Suppressor macrophage (primary cell): ENCODE data around the gene METRN.

Experiments
- DNase-seq, 4 experiments: peaks; one replicate each; pipeline ENCODE4 v3.0.0-alpha.2; 2020 to 2022

METRN gene

DNA sequence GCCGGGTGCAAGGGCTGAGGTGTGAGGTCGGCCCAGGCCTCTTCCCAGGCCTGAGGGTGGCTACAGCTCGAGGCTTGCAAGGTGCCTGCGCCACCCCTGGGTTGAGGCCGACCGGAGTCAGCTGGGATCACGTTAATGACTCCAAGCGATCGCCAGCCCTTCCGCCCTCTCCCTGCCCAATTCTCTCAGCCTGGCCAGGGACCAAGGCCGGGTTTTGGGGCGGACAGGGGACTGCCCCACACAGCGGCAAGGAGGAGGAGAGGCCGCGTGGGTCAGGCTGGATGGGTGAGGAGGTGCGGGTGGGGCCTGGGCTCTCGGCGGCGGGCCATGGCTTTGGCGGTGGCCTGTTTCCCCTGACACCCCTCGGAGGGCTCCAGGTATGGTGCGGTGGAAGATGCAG lies 21.6 kb upstream of the METRN start:
- DNase-seq: no peak

DNA sequence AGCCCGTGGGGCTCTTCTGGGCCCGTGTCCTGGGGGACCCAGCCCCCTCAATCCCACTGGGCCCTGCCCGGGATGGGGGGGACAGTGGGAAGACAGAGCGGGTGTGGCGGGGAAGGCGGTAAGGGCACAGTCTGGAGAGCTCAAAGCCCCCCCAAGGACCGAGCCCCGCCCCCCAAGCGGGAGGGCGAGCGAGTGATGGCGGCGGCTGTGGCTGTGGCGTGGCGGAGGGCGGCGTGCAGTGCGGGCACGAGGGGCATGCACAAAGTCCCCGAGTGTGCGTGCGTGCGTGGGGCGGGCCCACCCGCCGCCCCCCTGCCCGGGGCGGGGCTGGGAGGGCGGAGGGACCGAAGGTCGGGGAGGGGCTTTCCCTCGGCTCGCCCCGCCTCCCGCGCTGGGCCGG lies 21.2 kb upstream of the METRN start:
- DNase-seq: no peak

DNA sequence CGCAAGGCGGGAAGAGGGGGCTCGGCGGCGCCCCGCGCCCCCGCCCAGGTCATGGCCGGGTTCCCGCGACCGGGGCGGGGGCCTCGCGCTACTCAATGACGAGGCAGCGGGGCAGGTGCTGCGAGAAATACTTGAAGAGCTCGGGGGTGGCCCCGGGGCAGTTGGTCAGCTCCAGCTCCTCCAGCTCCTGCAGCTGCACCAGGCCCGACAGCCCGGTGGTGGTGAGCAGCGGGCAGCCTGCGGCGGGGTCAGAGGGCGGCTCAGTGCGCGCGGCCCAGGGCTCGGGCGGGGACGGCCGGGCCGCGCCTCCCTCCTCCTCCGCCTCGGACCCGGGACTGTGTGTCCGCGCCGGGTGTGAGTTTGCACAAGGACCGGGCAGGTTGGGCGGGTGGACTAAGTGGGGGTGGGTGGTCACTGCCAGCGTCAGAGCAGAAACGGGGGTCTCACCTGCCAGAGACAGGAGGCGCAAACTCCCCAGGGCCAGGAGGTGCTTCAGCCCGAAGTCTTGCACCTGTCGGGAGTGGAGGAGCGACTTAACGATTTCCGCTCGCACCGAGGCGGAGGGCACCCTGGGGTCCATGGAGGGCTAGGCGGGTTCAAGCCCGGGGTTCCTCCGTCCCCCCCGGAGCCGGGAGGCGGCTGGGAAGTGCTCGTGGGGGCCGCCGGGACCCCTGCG lies 20.6 kb upstream of the METRN start:
- DNase-seq: peak in 1 of 4 experiments; percentile 26

DNA sequence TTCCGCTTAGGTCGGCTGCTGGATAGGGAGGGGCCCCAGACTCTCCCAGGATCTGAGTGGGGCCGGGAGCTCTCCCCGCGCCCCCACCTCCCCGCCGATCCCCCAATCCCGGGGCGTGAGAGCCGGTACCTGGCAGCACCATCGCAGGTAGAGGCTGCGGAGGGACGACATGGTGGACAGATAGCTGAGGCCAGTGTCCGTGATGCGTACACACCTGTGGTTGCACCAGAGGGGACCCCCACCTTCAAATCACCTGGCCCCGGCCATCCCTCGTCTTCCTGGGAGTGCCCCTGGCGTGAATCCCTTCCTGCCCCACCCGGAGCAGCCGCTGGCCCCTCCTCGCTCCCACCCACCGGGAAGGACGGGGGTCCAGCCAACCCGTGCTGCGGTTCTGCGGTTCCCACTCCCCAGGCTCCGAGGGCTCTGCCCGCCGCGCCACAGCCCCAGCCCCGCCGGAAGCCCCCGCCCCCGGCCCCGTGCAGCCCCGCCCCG lies 20.0 kb upstream of the METRN start:
- DNase-seq: no peak

GRCh38 chr16:695355-696089 lies 19.4 kb upstream of the METRN start:
- peak in 3 of 4 experiments; percentile 14 to 48 (median 24) for DNase-seq

DNA sequence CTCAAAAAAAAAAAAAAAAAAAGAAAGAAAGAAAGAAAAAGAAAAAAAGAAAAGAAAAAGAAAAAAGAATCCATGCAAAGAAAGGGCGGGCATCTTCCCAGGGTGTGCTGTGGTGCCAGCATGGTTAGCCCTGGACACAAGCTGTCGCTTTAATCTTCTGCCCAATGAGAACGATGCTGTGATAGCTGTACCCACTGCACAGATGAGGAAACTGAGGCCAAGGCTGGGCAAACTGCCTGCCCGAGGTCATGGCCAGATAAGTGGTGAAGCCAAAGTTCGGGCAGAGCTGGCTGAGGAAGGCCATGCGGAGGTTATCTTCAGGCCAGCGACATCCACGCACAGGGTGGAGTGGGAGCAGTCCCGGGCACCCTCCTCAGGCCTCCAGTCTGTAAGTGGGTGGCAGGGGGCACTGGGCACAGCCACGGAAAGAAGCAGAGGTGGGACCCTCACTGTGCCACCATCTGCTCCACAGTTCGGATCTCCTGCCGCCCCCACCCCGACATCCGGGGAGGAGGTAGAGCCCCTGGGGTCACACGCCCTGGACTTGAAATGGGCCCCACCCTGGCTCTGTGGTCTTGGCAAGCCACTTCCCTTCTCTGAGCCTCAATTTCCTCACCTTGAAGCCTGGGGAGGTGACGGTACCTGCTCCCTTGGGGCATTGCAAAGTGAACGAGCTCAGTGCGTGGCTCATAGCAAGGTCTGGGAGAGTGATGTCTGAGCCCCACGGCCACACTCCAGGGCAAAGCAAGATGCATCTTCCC lies 15.8 kb upstream of the METRN start:
- DNase-seq: no peak

DNA sequence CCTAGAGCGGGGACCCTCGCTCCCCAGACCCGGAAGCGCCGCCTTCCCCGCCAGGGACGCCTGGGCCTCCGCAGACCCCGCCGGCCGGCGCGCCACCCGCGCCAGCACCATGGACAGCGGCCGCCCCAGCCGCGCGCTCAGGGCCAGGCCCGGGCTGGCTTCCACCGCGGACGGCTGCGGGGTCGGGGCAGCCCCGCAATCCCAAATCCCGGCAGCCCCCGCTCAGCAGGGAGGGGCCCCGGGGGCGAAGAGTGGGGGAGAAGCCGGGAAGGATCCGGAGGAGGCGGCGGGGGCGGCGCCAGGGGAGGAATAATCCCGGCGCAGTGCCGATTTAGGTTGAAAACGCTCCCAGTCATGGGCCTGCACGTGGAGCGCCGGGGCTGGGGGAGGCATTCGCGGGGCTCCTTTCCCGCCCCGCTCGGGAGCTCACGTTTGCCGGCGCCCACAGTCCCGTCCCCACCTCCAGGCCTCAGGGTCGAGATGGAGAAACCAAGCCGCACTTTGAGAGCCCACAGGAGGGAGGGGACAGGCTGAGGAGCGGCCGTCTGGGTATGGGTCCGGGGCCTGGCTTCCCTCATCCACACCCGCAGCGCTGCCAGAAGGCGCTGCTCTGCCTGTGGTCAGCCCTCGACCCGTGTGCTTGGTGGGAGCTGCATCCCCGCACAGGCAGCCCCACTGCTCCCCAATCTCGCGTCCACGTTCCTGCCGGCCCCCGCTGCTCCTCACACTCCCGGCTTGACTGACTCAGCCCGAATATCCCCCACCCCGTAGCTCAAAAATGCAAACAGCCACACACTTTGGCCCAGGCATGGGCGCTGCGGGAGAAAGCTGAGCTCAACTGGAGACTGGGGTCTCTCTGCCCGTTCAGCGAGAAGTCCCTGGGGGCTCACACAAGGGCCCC lies 14.0 kb upstream of the METRN start:
- peak in 3 of 4 experiments; percentile 32 to 62 (median 51) for DNase-seq

DNA sequence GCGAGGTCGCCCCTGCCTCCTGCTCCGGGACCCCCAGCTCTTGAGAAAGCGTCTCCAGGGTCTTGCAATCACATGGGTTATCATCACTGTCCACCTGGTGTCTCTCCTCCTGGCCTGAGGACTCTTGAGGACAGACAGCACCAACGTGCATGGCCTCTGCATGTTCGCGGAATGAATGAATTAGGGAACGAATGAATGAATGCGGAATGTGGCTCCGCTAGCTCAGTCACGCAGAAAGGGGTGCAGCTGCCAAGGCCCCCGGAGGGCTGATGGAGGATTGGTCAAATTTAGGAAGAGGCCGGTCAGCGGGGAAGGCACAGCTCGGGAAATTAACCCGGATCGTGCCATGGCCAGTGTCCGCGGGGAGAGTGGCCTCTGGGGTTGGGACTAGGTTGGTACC lies 12.6 kb upstream of the METRN start:
- no peak for DNase-seq

- DNase-seq: no peak
Observed at GRCh38 chr16:703406-703805, 11.5 kb upstream of the METRN start.

- no peak for DNase-seq
Observed at GRCh38 chr16:704047-704446, 10.9 kb upstream of the METRN start.

DNA sequence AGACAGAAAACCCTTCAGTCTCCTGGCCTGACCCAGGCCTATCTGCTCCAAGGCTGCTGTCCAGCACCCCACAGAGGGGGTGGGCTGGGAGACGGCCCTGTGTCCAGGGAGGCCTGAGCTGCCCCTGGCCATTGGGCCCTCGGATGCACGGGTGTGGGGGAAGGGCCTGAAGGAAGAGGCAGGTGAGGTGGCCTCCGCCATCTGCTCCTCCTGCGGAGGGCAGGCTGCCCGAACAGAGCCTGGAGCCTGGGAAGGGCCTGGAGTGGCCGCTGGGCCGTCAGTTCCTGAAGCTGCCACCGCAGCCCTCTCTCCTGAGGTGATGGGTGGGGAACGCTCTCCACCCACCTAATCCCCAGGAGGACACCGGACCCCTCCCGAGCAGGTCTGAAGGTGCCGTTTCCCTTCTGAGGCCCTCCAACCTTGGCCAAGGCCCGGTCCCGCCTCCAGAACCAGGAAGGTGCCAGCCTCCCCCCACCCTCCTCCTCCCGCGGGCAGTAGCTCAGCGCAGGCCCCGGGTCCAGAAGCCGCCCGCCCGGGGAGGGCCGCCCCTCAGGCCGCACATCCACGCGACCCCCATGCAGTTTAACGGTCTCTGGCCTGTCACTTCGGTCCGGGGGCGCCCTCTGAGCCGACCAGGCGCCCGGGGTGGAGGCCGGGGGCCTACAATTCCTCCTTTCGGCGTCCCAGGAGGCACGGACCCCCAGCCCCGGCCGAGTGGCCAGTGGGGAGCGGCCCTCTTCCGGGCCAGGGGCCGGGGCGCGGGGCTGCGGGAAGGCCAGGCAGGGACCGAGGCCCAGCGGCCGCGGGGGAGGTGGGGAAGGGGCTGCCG lies 10.2 kb upstream of the METRN start:
- DNase-seq: no peak

DNA sequence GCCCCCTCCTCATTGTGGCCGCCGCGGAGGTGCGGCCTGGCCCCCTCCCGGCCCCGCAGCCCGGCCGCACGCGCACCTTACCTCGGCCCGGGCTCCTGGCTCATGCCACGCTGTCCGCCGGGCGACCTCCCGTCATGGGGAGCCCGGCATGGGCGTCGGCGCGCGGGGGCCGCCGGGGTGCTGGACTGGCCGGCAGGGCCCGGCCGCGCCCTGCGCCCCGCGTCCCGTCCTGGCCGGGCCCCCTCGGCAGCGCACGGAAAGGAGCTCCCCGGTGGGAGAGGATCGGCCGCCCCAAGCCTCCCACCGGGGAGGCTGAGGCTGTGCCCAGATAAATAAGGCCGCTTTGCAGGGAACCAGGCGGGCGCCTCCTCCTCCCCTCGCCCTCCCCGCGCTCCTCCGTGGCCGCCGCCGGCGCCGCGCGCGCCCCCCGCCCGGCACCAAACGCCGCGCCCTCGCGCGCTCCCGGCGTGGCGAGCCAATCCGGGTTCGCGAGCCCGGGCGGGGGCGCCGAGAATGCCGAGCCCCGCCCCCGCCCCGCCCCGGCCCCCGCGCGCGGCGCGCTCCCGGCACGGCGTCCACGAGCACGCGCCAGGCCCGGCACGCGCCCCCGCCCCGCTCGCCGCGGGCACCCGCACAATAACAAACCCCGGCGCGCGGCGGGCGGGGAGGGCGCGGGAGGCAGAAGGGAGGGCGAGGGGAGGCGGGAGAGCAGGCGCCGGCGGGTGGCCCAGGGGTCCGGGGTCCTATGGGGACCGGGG lies 9.3 kb upstream of the METRN start, which contains the start of gene FBXL16:
Gene FBXL16 (minus strand): TSS at position 371 of the 758 bp plus-strand sequence. CDS start 8,396 bp downstream, outside the sequence.
- peak in 1 of 4 experiments; percentile 34 for DNase-seq

DNA sequence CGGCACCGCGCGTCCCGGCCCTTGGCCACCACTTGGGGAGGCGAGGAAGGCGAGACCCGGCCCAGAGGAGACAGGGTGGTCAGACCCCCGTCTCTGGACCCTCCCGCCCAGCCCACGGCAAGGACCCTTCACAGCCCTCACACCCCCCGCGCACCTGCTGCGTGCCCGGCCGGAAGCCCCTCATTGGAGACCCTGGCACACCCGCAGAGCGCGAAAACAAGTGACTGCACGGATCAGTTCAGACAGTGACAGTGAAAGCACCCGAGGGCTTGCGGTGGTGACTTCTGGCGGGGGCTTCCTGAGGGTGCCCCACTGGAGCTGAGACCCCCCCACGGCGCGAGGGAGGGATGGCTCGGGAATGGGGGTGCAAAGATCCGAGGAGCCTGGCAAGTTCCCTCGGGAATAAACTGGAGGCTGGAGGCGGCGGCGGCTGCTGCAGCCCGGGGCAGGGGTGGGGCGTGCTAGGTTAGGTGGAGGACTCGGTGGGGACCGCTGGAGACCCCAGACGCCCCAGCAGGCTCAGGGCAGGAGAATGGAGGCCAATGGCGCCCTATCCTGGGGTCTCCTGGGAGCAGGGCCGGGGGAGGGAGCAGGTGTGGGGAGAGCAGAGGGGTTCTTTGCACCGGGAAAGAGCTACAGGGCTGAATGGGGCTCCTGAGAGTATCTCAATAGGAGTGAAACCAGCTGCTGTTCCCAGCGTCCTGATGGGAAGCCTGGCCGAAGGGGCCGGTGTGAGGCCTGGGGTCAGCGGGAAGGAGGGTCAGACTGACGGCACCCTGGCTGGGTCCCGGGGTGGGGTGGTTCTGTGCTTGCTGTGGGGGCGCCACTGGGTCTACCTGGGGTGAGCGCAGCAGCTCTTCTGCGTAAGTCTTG lies 8.5 kb upstream of the METRN start:
- DNase-seq: no peak

DNA sequence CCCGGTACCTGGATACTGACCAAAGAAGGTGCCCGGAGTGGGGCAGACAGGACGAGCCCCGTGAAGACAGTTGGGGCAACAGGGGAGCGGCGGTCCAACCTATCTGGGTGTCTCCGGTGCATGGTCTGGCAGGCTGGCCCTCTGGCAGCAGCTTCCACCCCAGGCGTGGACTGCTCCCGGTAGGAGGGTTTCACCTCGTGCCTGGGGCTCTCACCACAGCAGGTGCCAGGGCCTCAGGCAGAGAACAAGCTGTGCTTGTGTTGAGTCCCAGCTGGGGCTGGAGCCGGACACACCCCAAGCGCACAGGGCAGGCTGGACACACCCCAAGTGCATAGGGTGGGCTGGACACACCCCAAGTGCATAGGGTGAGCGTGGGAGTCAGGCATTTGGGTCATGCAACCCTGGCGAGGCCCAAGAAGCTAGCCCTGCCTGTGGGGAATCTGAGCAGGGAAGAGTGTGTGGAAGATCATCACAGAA lies 7.8 kb upstream of the METRN start:
- no peak for DNase-seq

- DNase-seq: no peak
Observed at GRCh38 chr16:708019-708418, 6.9 kb upstream of the METRN start.

GRCh38 chr16:708959-709358 lies 6.0 kb upstream of the METRN start:
- DNase-seq: no peak

DNA sequence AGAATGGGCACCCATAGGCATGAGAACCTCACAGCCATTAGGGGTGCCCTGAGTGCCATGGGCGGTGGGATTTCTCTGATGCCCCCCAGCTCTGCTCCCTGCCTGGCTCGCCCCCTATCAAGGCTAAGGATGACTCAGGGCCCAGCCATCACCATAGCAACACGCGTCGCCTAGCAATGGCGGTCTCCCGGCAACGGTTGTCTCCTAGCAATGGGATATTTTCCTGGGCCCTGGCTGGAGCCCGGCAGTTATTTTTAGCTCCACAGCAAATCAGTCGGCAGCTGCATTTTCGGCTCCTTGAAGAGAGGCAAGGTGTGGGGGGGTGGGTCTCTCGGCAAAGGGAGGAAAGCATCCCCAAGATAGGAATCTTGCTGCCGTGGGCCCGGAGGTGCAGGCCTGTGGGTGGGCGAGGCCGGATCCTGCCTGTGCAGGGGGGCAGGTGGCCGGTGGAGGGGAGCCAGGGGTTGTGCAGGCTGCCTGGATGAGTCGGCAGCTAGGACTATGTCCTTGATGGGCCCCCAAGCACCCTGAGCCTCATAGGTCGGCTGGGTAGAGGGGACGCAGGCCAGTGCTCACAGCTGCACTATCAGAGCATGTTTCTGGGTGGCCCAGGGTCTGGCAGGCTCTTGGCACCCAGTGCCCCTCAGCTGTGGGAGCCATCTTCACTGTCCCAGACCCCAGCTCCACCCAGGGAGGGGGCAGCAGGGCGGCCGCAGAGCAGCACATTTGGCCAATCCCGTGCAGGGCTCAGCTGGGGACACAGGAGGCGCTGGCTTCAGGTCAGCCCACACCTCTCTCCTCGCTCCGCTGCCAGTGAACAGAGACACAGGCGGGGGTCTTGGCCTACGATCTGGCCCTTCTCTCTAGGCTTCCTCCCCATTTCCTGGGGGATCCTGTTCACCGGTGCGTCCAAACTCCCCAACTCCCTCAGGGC lies 5.1 kb upstream of the METRN start:
- peak in 1 of 4 experiments; percentile 16 for DNase-seq

GRCh38 chr16:710500-711075 lies 4.3 kb upstream of the METRN start:
- DNase-seq: no peak
